ENCODE measurements around the gene CLIC3. TPM values are rescaled to one million over a fixed set of nuclear protein-coding genes. Genes with fewer than 3 reads are reported as not detected.
A peak's percentile ranks its signal among the peaks of the same experiment; 100 is the strongest.

The CLIC3 gene
- total RNA-seq, 4 donors from 2014 or later, result 94.8 to 442 (median 200) TPM

DNA sequence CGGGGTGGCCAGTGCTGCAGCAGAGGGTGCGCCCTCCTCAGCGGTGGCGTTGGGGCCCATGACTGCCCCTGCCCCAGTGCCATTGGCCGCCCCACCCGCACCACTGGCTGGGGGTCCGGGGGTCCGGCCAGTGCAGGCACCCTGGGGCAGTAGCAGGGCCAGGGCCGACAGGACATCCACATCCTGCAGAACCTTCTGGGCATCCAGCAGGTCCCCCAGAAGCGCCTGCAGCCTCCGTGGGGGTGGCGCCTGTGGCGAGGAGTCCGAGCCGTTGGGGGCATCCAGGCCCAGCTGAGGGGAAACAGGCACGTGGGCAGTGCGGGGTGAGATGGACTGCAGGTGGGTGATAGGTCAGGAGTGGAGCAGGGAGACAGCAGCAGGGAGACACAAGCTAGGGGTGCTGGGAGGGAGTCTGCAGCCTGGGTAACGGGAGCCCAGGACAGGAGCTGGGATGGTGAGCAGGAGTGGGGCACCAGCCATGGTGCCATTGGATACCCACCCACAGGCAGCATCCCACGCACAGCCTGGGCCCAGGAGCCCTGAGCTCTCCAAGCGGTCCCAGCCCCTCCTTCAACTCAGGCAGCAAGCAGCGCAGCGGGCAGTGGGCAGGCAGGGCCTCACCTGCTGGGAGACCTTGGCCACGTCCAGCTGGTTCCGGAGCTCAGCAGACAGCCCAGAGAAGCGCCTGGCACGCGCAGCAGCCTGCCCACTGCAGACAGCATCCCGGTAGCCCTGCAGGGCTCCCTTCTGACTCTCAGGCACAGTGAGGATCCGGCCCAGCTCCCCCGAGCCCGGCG, 24.6 kb upstream of the CLIC3 start:
- WGBS, 2 donors, result 90 to 100% methylated on average over 2 to 12 of the region's 32 CpGs
- DNase-seq, result no peak
- Histone ChIP-seq H3K9me3 (no peaks in the 10 kb centered on the region), H3K4me3 (no peak overlapping the region), H3K27ac (no peak overlapping the region), H3K27me3 (no peaks in the 10 kb centered on the region), H3K36me3 (peaks cover 0 to 33% (median 0%) of the 10 kb centered on the region in 3 donors), H3K4me1 (peaks cover 0 to 14% (median 1%) of the 10 kb centered on the region in 3 donors)
- no peak for TF ChIP-seq POLR2A (IDR thresholded peaks at IDR 0.05)
- TF ChIP-seq, protein P1, sequence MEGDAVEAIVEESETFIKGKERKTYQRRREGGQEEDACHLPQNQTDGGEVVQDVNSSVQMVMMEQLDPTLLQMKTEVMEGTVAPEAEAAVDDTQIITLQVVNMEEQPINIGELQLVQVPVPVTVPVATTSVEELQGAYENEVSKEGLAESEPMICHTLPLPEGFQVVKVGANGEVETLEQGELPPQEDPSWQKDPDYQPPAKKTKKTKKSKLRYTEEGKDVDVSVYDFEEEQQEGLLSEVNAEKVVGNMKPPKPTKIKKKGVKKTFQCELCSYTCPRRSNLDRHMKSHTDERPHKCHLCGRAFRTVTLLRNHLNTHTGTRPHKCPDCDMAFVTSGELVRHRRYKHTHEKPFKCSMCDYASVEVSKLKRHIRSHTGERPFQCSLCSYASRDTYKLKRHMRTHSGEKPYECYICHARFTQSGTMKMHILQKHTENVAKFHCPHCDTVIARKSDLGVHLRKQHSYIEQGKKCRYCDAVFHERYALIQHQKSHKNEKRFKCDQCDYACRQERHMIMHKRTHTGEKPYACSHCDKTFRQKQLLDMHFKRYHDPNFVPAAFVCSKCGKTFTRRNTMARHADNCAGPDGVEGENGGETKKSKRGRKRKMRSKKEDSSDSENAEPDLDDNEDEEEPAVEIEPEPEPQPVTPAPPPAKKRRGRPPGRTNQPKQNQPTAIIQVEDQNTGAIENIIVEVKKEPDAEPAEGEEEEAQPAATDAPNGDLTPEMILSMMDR (IDR thresholded peaks at IDR 0.05), result no peak
- intact Hi-C loops (cut with DNase I), result no loop called here

DNA sequence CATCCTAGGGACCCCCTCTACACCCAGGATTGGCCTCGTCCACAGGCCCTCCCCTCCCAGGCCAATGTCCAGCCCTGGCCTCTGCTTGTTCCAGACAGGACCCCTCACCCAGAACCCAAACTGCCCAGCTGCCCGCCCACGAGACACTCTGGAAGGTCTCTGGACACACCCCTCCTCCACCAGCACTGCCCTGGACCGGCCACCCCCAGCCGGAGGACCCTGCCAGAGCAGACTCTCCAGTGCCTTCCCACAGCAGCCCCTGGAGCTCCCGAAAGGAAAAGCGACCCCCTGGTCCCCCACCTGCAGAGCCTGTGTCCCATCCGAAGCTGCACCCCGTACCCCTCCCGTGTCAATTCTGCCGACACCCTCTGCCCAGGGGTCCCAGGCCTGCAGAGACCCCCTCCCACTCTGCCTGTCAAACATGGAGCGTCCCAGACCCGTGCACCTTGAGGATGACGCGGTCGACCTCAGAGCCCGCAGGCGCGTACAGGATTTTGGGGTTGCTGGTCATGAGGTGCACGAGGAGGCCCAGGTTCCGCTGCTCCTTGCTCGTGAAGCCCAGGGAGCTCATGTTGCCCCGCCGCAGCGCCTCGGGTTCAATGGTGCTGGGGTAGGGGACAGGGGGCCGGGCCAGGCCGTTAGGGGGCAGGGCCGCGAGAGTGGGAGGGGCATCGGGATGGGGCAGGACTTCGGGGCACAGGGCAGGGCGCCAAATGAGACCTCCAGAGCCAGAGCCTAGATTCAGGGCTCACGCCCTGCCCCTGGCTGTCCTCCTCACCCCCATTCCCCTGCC, 23.7 kb upstream of the CLIC3 start:
- Histone ChIP-seq H3K4me1 (peaks cover 0 to 6% (median 0%) of the 10 kb centered on the region in 3 donors), H3K27ac (no peak overlapping the region), H3K4me3 (no peak overlapping the region), H3K36me3 (peaks cover 0 to 42% (median 0%) of the 10 kb centered on the region in 3 donors), H3K9me3 (no peaks in the 10 kb centered on the region), H3K27me3 (no peaks in the 10 kb centered on the region)
- 90% methylated on average over 2 to 6 of the region's 34 CpGs for WGBS, 2 donors
- TF ChIP-seq POLR2A (IDR thresholded peaks at IDR 0.05), result no peak
- TF ChIP-seq, protein P1 (IDR thresholded peaks at IDR 0.05), result no peak
- intact Hi-C loops (cut with DNase I), result no loop called here
- DNase-seq, result no peak

DNA sequence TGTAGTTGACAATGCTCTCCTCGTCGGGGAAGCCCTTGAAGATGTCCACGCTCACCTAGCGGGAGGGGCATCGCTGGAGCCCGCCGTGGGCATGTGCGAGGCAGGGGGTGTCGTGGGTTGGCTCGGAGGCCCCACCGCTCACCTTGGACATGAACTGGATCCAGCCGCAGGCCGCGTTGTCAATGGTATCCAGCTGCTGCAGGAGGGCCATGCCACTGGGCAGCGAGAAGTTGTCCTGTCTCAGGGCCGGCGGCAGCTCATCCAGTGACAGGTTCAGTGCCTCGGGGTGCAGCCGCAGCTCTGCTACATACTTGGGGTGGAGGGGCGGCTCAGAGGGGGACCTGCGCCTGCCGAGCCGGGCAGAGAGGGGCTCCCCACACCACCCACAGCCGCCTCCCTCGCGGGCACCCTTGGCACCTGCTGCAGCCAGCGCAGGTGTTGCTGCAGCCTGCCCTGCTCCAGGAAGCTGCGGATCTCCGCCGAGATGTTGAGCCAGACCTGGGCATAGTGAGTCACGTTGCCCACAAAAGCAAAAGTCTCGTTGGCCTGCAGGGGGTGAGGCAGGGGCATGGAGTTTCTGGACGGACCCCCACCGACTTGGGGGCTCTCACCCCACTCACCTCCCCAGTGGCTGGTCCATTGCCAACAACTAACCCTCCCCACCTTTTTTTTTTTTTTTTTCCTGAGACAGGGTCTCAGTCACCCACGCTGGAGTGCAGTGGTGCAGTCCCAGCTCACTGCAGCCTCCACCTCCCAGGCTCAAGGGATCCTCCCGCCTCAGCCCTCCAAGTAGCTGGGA, 22.6 kb upstream of the CLIC3 start:
- H3K4me1 ChIP-seq, result peaks cover 0 to 3% (median 0%) of the 10 kb centered on the region in 3 donors
- peaks cover 0 to 53% (median 0%) of the 10 kb centered on the region in 3 donors for H3K36me3 ChIP-seq
- no peak overlapping the region for H3K27ac ChIP-seq
- H3K27me3 ChIP-seq, result no peaks in the 10 kb centered on the region
- intact Hi-C loops (cut with DNase I), result no loop called here
- 70 to 82% methylated on average over 17 to 19 of the region's 36 CpGs for WGBS, 2 donors
- TF ChIP-seq, protein P1 (IDR thresholded peaks at IDR 0.05), result peak in 1 of 6 experiments; percentile 22
- no peak for TF ChIP-seq POLR2A (IDR thresholded peaks at IDR 0.05)
- no peak overlapping the region for H3K4me3 ChIP-seq
- no peaks in the 10 kb centered on the region for H3K9me3 ChIP-seq
- no peak for DNase-seq

DNA sequence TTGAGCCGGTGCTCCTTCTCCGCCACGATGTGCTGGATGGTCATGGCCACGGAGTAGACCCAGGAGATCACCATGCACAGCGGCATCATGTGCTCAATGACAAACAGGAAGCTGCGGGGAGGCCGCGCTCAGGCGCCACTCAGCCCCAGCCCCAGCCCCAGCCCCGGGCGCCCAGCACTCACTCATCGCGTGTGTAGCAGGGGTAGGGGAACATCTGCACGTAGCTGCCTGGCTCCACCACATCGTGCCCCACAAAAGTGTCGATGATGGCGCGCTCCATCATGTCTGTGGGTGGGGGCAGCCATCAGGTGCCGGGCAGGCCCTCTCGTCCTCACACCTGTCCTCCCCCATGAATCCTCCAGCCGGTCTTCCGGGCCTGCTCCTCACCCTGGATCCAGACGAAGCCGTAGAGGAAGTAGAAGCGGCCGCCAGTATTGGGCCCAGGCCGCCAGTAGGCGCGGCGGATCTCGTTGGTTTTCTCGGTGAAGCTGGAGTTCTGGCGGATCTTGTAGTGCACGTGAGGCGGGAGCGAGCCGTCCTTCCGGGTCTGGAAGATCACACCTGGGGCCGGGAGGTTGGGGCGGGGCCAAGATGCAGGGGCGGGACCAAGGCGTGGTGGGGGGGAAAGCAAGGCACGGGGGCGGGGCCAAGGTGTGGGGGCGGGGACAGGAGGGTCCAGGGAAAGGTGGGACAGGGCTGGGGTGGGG, 21.6 kb upstream of the CLIC3 start:
- Histone ChIP-seq H3K27me3 (no peaks in the 10 kb centered on the region), H3K4me3 (no peak overlapping the region), H3K27ac (no peak overlapping the region), H3K9me3 (no peaks in the 10 kb centered on the region), H3K36me3 (peaks cover 0 to 63% (median 0%) of the 10 kb centered on the region in 3 donors), H3K4me1 (peaks cover 0 to 3% (median 0%) of the 10 kb centered on the region in 3 donors)
- DNase-seq, result no peak
- intact Hi-C loops (cut with DNase I), result no loop called here
- whole genome bisulfite sequencing, 2 donors, result 87% methylated on average over 10 of the region's 45 CpGs; no CpG with 5 or more reads in 1 of the 2 donors
- TF ChIP-seq, protein P1 (IDR thresholded peaks at IDR 0.05), result no peak
- TF ChIP-seq POLR2A (IDR thresholded peaks at IDR 0.05), result no peak

Measured in esophagus squamous epithelium (tissue), 5 donors.